K562 (cell line): ENCODE data around the gene ZFR2. TPM values are rescaled to one million over a fixed set of nuclear protein-coding genes. Genes with fewer than 3 reads are reported as not detected.

Experiments
- ATAC-seq: fragments of 200-7000 bp; cut with Tn5 transposase; 3 replicates; pipeline ENCODE4 v1.9.1; 2020; ENCODE audit warnings: moderate library complexity
- BruUV-seq: library from RNA; stranded (reverse); fragments of 400-500 nt; replicated peaks from 2 replicates; lab custom pipeline; 2021; lab: Mats Ljungman, UMichigan
- CTCF ChIA-PET: fragments of 300-600 bp; formaldehyde crosslinking; extraction: SDS; loops from one replicate; lab custom pipeline; 2021; ENCODE audit warnings: low intra/inter-chr PET ratio; lab: Yijun Ruan, JAX
- POLR2A ChIA-PET: fragments of 300-600, 350-650 bp; sonication (Branson Sonifier 250); formaldehyde crosslinking; extraction: SDS; loops from one replicate; lab custom pipeline; 2021; ENCODE audit warnings: antibody characterized with exemption, inconsistent platforms; lab: Yijun Ruan, JAX
- DNase-seq, 4 experiments: peaks; one replicate each; pipeline versions ENCODE4 v3.0.0 to v3.0.0-alpha.2; 2011 to 2018; ENCODE audit warnings: low spot score in 3 of 4, mixed read lengths in 3 of 4; ENCODE audit errors: extremely low read depth in 1 of 4
- FAIRE-seq: peaks from 2 replicates; lab custom pipeline; 2011; peaks lifted over from hg19 to GRCh38; lab: Jason Lieb, UNC
- H2AFZ ChIP-seq: 2 replicates; pipeline ENCODE4 v1.6.0; 2011; ENCODE audit warnings: low read depth, low read length, control low read depth, inconsistent platforms
- H3K27ac ChIP-seq: fragments of 200-600 bp; 3 replicates; pipeline ENCODE4 v1.8.0; 2011; ENCODE audit warnings: low read depth, mild to moderate bottlenecking, control low read depth, inconsistent platforms, low read length, moderate library complexity, mixed read lengths; ENCODE audit errors: extremely low read depth
- H3K27me3 ChIP-seq, 2 experiments: fragments of 300-600 bp in 1 of 2; 2 replicates in 1 of 2; 3 replicates in 1 of 2; pipeline versions ENCODE4 v1.6.0 to v1.8.0; 2011; ENCODE audit warnings: inconsistent platforms in 2 of 2, low read length in 2 of 2, mild to moderate bottlenecking in 1 of 2, mixed read lengths in 1 of 2, moderate library complexity in 1 of 2; ENCODE audit not compliant: control insufficient read depth in 2 of 2, insufficient read depth in 2 of 2
- H3K36me3 ChIP-seq: fragments of 300-600 bp; 3 replicates; pipeline ENCODE4 v1.8.0; 2011; ENCODE audit warnings: mild to moderate bottlenecking, low read length, inconsistent platforms; ENCODE audit not compliant: control insufficient read depth, insufficient read depth
- H3K4me1 ChIP-seq, 2 experiments: fragments of 200-600 bp in 1 of 2; replicated peaks in 1 of 2; 2 replicates in 1 of 2; 3 replicates in 1 of 2; pipeline versions ENCODE4 v1.5.1 to v1.8.0; 2011; ENCODE audit warnings: inconsistent platforms in 2 of 2, low read length in 2 of 2, mild to moderate bottlenecking in 1 of 2, mixed read lengths in 1 of 2, moderate library complexity in 1 of 2; ENCODE audit not compliant: control insufficient read depth in 2 of 2, insufficient read depth in 2 of 2
- H3K4me2 ChIP-seq: 2 replicates; pipeline ENCODE4 v1.6.1; 2011; ENCODE audit warnings: low read length, control low read depth, inconsistent platforms, mixed read lengths; ENCODE audit not compliant: insufficient read depth
- H3K4me3 ChIP-seq: fragments of 200-600 bp; sonication (generic), shearing (Covaris generic); 2 replicates; pipeline ENCODE4 v1.5.1; 2016; ENCODE audit warnings: control low read depth, inconsistent platforms
- H3K79me2 ChIP-seq: fragments of 200-600 bp; 3 replicates; pipeline ENCODE4 v1.8.0; 2011; ENCODE audit warnings: low read length, inconsistent platforms; ENCODE audit not compliant: control insufficient read depth, insufficient read depth
- H3K9ac ChIP-seq, 2 experiments: 2 replicates each; pipeline versions ENCODE4 v1.6.0 to v1.6.1; 2011; ENCODE audit warnings: low read depth in 2 of 2, low read length in 2 of 2, control low read depth in 1 of 2, inconsistent platforms in 1 of 2, mild to moderate bottlenecking in 1 of 2, mixed read lengths in 1 of 2; ENCODE audit not compliant: insufficient read depth in 1 of 2
- H3K9me1 ChIP-seq: one replicate; pipeline ENCODE4 v1.6.0; 2011; ENCODE audit warnings: inconsistent platforms, mild to moderate bottlenecking, low read length, moderate library complexity; ENCODE audit not compliant: control insufficient read depth, insufficient read depth
- H3K9me3 ChIP-seq: replicated peaks from 2 replicates; pipeline ENCODE4 v1.5.1; 2011; ENCODE audit warnings: low read depth, low read length, inconsistent platforms; ENCODE audit not compliant: control insufficient read depth, insufficient read depth
- H4K20me1 ChIP-seq: replicated peaks from 2 replicates; pipeline ENCODE4 v1.6.1; 2011; ENCODE audit warnings: low read length, inconsistent platforms, mixed read lengths; ENCODE audit not compliant: control insufficient read depth, insufficient read depth
- BCOR ChIP-seq: fragments of 450-650 bp; IDR thresholded peaks from 2 replicates; pipeline ENCODE4 v1.6.1; 2016
- FOXM1 ChIP-seq, 2 experiments: fragments of 450-650 bp in 1 of 2; sonication (generic) in 1 of 2; formaldehyde crosslinking in 1 of 2; IDR thresholded peaks; 2 replicates each; pipeline versions ENCODE4 v1.6.1 to v1.9.0; 2017 to 2022; ENCODE audit warnings: low read depth in 2 of 2, mild to moderate bottlenecking in 2 of 2, missing genetic modification reagents in 1 of 2, moderate library complexity in 1 of 2
- NFE2L1 ChIP-seq: fragments of 450-650 bp; IDR thresholded peaks from 2 replicates; pipeline ENCODE4 v1.6.1; 2016; ENCODE audit warnings: missing genetic modification characterization, low read depth, mild to moderate bottlenecking, missing compliant biosample characterization, moderate library complexity, borderline replicate concordance
- RBM25 ChIP-seq: fragments of 200-400 bp; formaldehyde crosslinking; IDR thresholded peaks from 2 replicates; pipeline ENCODE4 v1.6.1; 2018; ENCODE audit warnings: low read length, low read depth, moderate library complexity; ENCODE audit not compliant: severe bottlenecking
- ZNF134 ChIP-seq: fragments of 250-450 bp; sonication (Bioruptor Pico); conservative IDR thresholded peaks from 2 replicates; pipeline ENCODE4 v1.4.0; 2020
- WGBS: fragments of 100-300 bp; shearing (Covaris generic); methylation state at CpG from one replicate; pipeline ENCODE4 v1.1.6; 2016; ENCODE audit warnings: low coverage, mixed read lengths; ENCODE audit not compliant: insufficient coverage; ENCODE audit errors: missing lambda C conversion rate; 5-methylcytosine and 5-hydroxymethylcytosine counted together
- in situ Hi-C: fragments of 300-500 bp; cut with MboI; formaldehyde crosslinking; loops from 4 replicates; pipeline ENCODE4 v1.15.0; 2018; ENCODE audit warnings: inconsistent platforms, mixed read lengths
- intact Hi-C: fragments of 100-400 bp; cut with micrococcal nuclease; formaldehyde crosslinking; loops from 2 replicates; pipeline ENCODE4 v1.14.2; 2022
- polyA plus RNA-seq, 8 experiments: library from polyadenylated mRNA; depleted of rRNA in 4 of 8; stranded (reverse) in 5 of 8; unstranded in 3 of 8; fragments of >200 nt; fragmentation: Nextera tagmentation in 2 of 8; fragmentation: Illumina TruSeq in 1 of 8; extraction: Ambion mirVana in 2 of 8; extraction: Trizol in 1 of 8; gene quantifications; 2 replicates each; pipeline versions ENCODE4 v1.2.1 to v1.2.3, GENCODE V29; 2011 to 2014; ENCODE audit warnings: inconsistent platforms in 1 of 8, missing spikeins in 1 of 8
- total RNA-seq, 7 experiments: library from RNA; depleted of rRNA in 6 of 7; stranded (reverse); fragments of >200 nt in 6 of 7; fragmentation: Illumina TruSeq in 2 of 7; extraction: Trizol in 2 of 7; gene quantifications; 2 replicates each; pipeline versions ENCODE4 v1.2.1 to v1.2.3, GENCODE V29; 2011 to 2021; ENCODE audit warnings: low replicate concordance in 1 of 7

ZFR2 gene
- total and polyA plus RNA-seq, 9 of the 15 experiments (the other 6 are each of a cell fraction or from before 2014, with no cell fraction given) = 0.03 to 0.59 (median 0.07) TPM; not detected in 6

DNA sequence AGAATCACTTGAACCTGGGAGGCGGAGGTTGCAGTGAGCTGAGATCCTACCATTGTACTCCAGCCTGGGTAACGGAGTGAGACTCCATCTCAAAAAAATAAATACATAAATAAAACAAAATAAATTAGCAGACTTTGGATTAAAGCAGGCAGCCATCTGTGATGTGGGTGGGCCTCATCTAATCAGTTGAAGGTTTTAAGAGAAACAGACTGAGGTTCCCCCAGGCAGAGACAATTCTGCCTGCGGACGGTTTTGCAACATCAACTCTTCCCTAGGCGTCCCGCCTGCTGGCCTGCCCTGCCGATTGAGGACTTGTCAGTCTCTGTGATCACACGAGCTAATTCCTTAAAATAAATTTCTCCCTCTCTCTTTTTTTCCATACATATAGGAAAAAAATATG lies 35.4 kb upstream of the ZFR2 start:
- H3K9ac ChIP-seq = no peak overlapping the region
- intact Hi-C loops = no loop called here
- peaks cover 0 to 12% of the 10 kb centered on the region in 2 experiments; a peak in 2 of 5 replicates for H3K4me1 ChIP-seq
- H2AFZ ChIP-seq = no peak overlapping the region
- H3K27me3 ChIP-seq = peaks cover 24 to 45% of the 10 kb centered on the region in 2 experiments; a peak in 4 of 5 replicates
- H3K4me2 ChIP-seq = no peak overlapping the region
- no peaks in the 10 kb centered on the region for H3K79me2 ChIP-seq
- no peaks in the 10 kb centered on the region for H3K9me1 ChIP-seq
- in situ Hi-C loops = no loop called here
- H3K9me3 ChIP-seq = no peaks in the 10 kb centered on the region
- H3K4me3 ChIP-seq = no peak overlapping the region
- no peaks in the 10 kb centered on the region for H4K20me1 ChIP-seq
- no peak for DNase-seq
- TF ChIP-seq FOXM1 (IDR thresholded peaks at IDR 0.05; ENCODE audit: low read depth) = peak; percentile 42; the same call in 1 of the 2 replicates
- TF ChIP-seq FOXM1 (CRISPR knock-in tag; IDR thresholded peaks at IDR 0.05; ENCODE audit: low read depth) = no peak
- peak; percentile 99 for TF ChIP-seq ZNF134 (CRISPR knock-in tag)
- peak; percentile 90 for TF ChIP-seq RBM25
- TF ChIP-seq BCOR = peak; percentile 6; the same call in 1 of the 2 replicates
- TF ChIP-seq NFE2L1 (tag) = no peak
- TF ChIP-seq, all 486 proteins: peak for 4
- FAIRE-seq (no peak), ATAC-seq (no peak)
- WGBS = 16% methylated on average over 8 of the region's 8 CpGs
- CTCF ChIA-PET = no interaction called here
- no TSS peak for BruUV-seq
- Histone ChIP-seq H3K27ac (no peak overlapping the region), H3K36me3 (no peaks in the 10 kb centered on the region)
- POLR2A ChIA-PET = interaction anchor here (0.6 kb wide), 1 partner anchor 16 kb away, joined by 3 read pairs; no protein-coding TSS in a partner anchor
